GM20000 (cell line): ENCODE results near the gene TM9SF4.

Experiments
- DNase-seq: peaks from one replicate; pipeline ENCODE4 v3.0.0; 2012; ENCODE audit warnings: low spot score
- TF ChIP-seq, protein P1 (sequence below): IDR thresholded peaks from 2 replicates; pipeline ENCODE4 v1.5.1; 2012; ENCODE audit warnings: mild to moderate bottlenecking, control low read depth; ENCODE audit errors: extremely low read depth, missing control alignments

The TM9SF4 gene

DNA sequence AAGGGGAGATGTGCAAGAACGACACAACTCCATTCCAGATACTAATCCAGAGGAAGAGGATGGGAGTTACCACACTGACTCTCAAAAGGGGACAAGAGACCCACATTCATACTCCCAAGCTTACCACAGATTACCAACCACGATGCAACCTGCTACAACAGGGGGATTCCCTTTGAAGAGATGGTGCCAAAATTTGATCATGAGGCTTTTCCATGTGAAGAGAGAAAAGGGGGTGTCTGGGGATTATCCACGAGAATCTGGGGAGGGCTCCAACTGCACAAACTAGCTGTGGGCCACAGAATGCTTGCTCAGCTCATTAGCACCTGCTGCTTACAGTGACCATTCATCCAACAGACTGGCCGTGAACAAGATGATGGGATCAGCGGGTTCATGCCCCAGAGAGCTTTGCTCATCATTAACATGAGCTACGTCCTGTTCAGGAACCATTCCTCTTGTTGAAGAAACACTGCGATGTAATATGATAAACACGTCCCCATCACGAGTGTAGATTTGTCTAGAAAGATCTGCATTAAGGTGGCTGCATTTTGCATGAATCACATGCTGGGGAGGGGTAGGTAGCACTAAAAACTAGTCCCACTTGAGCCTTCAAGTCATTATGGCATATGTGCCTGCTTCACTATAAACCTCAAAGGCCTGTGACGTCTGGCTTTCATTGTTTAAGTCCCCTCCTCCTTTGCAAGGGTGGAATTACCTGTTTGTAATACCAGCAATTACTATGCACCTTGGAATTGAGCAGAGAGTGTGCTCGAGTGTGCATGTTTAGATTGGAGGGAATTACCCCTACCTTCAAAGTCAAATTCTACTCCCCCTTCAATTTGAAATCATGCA lies 94.1 kb downstream of the TM9SF4 start:
- TF ChIP-seq, protein P1, sequence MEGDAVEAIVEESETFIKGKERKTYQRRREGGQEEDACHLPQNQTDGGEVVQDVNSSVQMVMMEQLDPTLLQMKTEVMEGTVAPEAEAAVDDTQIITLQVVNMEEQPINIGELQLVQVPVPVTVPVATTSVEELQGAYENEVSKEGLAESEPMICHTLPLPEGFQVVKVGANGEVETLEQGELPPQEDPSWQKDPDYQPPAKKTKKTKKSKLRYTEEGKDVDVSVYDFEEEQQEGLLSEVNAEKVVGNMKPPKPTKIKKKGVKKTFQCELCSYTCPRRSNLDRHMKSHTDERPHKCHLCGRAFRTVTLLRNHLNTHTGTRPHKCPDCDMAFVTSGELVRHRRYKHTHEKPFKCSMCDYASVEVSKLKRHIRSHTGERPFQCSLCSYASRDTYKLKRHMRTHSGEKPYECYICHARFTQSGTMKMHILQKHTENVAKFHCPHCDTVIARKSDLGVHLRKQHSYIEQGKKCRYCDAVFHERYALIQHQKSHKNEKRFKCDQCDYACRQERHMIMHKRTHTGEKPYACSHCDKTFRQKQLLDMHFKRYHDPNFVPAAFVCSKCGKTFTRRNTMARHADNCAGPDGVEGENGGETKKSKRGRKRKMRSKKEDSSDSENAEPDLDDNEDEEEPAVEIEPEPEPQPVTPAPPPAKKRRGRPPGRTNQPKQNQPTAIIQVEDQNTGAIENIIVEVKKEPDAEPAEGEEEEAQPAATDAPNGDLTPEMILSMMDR, result no peak
- no peak for DNase-seq

DNA sequence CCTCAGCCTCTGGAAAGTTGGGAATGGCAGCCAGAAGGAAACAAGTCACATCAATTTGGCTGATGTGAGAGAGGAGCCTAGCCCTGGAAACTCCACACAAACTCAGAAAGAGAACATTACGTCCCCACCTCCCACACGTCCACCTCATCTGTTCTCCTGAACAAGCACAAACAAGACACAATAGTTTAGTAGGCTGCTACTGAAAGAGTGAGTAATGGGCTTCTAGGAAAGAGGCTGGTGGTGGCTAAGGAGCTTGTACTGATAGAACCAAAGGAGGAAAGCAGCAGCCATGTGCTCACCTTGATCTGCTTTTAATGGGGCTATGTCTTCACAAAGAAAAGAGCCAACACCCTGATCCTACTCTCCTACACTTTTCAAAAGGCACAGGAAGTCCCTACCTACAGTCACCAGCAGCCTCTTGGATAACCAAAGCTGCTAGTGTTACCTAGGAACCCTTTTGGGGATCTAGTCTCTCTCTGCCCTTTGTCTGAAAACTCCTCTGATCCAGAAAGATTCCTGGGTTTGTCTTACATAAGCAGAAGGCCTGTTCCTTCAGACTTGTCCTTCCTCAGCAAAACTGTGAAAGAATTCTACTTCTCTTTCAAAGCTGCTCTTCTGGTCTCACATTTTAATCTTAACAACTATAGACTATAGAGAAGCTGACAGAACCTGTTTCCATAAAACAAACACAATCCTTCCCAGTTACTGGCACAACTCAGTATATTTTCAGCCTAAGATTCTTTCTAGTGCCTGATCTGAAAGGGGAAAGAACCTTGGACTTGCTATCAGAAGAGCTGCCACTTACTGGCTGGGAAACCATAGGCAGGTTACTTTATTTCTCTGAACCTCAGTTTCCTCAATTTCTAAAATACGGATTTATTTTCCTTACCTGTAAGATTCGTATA lies 94.9 kb downstream of the TM9SF4 start:
- TF ChIP-seq, protein P1, result no peak
- DNase-seq, result no peak

DNA sequence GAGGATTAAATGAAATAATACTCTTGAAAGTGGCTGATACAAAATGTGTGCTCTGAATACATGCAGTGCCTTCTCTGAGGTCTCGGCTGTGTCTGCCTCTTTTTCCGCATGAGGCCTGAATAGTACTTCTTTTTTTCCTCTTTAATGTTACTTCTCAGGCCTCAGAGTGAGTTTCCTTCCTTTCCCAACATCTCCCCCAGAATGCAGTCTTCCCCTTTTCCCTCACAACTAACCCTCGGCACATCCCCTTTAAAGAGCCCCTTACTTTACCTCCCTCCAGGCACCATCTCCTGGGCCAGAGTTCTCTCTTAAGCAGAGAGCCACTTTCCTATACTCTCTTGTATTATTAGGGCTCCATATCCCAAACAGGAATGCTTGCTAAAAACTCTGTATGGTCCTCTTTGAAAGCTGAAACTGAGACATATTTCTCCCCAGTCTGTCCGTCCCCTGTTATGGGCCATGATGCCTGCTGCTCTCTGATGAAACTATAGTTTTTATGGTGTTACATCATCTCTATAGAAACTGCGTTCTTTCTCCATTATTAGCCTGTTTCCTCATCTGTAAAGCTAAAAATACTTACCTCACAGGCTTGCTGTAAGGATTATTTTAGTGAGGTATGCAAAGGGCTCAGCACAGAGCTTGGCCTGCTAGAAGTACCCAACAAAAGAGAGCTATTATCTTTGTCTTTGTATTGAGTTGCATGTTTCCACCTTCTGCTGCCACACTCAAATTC lies 95.8 kb downstream of the TM9SF4 start:
- TF ChIP-seq, protein P1, result no peak
- DNase-seq, result no peak

DNA sequence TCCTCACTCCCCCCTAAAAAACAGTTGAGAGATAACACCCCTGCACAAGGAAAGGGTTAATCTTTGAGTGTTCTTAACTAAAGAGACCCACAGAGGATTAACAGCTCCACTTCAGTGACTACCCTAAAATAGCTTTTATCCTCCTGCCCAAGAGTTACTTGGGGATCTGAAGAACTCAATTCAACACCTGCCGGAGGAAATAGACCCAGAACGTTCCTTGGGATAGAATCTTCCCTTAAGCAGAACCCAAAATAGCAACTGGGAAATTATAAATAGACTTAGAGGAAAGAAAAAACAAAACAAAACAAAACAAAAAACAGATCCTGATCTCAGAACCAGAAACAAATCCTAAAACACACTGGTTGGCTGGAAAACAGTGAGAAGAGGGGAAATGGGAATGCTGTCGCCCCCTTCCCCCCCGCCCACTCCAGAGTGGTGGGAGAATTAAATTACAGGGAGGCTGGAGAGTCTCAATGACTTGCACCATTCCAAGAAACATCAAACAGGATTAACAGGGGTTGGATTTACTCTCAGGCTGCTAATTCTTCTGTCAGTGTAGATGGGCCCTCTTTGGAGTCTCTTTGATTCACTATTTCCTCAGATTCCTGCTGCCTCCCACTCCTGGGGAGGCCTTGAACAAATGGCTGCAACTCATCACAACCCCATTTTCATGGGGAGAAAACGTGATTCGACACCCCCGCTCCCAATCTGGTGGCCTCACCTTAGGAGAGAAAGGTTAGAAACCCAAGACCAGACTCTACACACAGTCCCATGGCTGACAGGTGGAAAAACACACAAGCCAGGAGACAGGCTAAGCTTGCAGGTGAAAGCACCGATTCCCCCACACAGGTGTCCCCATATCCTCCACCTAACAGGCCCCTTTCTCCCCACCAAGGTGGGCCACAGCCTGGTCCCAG lies 96.6 kb downstream of the TM9SF4 start:
- DNase-seq, result no peak
- TF ChIP-seq, protein P1, result no peak

DNA sequence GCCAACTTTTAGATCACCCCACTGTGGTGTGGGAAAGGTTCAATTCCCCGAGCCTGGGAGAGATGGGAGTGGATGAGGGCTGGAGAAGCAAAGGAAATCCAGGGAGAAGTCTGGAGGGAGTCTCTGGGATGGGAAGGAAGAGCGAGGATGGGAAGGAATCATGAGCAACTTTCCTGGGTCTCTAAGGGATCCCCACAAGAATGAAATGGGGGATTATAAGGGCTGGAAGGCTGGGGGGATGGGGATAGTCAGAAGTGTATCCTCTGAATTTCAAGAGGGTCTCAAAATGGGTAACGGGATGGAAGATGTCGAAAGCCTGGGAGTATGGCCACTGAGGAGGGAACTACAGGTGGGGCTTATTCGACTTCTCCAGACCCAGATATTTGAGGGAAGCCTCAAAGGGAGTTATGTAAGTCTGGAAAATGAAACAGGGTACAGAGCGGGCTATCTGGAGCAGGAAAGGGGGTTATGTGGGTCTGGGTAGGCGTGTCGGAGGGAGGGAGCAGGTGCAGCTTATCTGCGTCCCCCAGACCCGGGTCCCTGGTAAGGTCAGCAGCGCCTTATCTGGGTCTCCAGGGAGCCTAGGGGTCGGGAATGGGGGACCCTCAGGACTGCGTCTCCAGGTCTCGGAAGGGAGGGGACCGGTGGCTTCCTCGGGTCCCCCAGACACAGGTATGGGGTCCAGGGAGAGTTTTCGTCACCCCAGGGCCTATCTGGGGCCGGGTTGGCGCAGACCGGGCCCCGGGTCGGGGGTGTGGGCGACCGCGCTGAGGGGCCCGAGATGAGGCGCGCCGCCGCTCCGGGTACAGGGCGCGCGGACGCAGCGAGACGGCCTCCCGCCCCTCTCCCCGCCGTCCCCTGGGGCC lies 97.5 kb downstream of the TM9SF4 start:
- TF ChIP-seq, protein P1, result no peak
- no peak for DNase-seq
